GM19239 (cell line): ENCODE measurements around the gene TRAT1.
"Not testable (repeated sequence)": the region's sequence is repeated elsewhere in the genome, so short reads cannot be mapped to it uniquely, and the experiment has no call there.

Source experiments
- DNase-seq: peaks from one replicate; pipeline ENCODE4 v3.0.0; 2011; ENCODE audit warnings: low spot score; ENCODE audit not compliant: insufficient read length
- FAIRE-seq: peaks from 2 replicates; lab custom pipeline; 2011; peaks lifted over from hg19 to GRCh38; lab: Jason Lieb, UNC

The TRAT1 gene

GRCh38 chr3:108822123-108822897, at the start of gene TRAT1:
TSS of gene TRAT1 (plus strand) at chr3:108822786. CDS start at chr3:108822928, 142 bp downstream.
- FAIRE-seq (no peak), DNase-seq (no peak)

DNA sequence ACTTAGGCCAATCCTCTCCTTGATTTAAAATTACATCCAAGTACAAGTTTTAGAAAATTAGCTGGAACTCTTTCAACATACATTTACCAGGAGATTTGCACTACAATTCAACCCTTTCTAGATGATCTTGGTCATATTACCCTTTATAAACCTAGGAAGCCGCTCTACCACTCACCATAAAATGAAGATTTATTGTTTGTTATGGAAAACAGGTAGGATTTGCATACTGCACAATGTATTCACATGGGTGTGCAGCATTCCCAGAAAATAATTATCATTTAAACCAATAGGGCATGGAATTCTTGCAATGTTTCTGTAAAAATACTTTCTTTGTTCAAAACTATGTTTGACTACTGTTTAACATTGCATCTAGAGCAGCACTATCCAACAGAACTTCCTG, 46.9 kb upstream of the TRAT1 start:
- FAIRE-seq, result no peak
- no peak for DNase-seq

GRCh38 chr3:108779496-108779895, 43.1 kb upstream of the TRAT1 start:
- FAIRE-seq (no peak), DNase-seq (no peak)

DNA sequence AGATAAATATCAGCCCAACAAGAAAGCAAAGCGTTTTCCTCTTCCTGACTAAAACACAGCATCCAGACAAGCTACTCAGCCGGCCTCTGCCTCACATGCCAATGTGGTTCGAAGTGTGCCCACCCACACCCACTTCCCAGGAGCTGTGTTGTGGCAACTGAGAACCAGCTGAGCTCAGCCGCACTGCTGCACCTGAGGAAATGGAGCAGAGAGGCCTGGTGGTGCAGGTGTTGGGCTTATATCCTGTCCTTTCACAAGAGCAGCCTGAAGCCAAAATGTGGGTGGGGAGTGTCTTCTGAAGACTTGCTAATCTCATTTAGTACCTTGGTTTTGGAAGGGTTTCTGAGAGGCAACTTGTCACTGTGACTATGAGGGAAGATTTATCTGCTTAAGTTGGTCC, 42.4 kb upstream of the TRAT1 start:
- no peak for FAIRE-seq
- no peak for DNase-seq

- no peak for DNase-seq
- FAIRE-seq, result no peak
Measured at GRCh38 chr3:108791473-108791872, 31.1 kb upstream of the TRAT1 start.

DNA sequence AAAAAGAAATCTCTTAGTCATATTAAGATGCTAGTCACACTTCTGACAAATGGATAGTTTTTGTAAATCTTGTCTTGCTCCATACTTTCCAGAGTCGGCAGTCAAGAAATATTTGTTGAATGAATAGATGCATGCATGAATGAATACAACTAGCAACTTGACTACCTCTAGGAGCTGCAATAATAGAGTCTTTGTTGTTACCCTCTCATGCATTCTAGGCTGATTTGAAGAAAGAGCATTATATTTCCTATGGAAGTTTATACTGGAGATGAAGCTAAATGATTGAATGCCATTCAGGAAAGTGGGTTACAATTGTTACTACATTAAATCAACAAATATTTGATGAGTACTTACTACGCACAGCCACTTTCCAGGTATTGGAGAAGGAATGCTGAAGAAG, 18.1 kb upstream of the TRAT1 start:
- FAIRE-seq, result no peak
- DNase-seq, result no peak

- no peak for FAIRE-seq
Measured at GRCh38 chr3:108804966-108805365, 17.6 kb upstream of the TRAT1 start.

GRCh38 chr3:108806316-108806715, 16.3 kb upstream of the TRAT1 start:
- FAIRE-seq (no peak), DNase-seq (no peak)

More at GRCh38 chr3:108804966-108805365, 17.6 kb upstream of the TRAT1 start:
- DNase-seq, result no peak

DNA sequence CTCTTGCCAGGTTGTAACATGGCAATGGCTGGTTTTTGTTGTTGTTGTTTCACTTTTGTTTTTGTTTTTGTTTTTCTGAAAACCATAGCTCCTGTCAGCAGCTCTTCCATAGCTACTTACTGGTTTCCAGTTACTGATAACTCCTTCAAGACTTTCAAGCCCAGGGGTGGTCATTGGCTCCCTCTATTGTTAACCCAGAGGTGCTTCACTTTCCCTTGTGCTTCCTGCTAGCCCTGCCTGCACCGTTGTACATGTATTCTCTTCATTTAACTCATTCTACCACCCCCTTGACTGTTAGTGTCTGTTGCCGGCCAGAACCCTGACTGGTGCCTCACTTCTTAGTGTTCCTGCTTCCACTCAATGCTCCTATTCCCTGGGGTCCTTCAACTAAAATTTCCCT, 4.2 kb upstream of the TRAT1 start:
- FAIRE-seq, result peak; percentile 40
- DNase-seq, result no peak

DNA sequence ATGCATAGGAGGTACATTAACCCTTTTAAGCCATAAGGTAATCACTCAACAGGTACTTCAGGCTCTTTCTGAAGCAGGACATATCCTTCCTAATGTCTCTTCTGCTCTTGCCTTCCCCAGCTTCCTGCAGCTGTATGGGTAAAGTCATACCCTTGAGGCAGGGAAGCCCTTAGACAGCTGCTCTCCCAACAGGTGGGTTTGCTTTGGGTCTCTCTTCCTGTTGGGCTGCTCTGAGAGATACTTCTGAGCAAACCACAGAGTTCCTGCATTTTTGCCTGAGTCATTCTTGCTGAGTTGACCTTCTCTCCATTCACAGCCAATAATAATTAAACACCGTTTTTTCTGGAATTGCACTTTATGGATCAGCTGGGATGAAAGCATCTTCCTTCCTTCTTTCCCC, 2.0 kb upstream of the TRAT1 start:
- FAIRE-seq (no peak), DNase-seq (no peak)

- FAIRE-seq, result no peak
- DNase-seq, result no peak
Measured at GRCh38 chr3:108823227-108823626, 641 bp downstream of the TRAT1 start.

- FAIRE-seq, DNase-seq: not testable (repeated sequence)
Measured at GRCh38 chr3:108823803-108824202, 1.2 kb downstream of the TRAT1 start.

- FAIRE-seq (no peak), DNase-seq (no peak)
Measured at GRCh38 chr3:108826309-108827187, 4.0 kb downstream of the TRAT1 start.

- no peak for FAIRE-seq
Measured at GRCh38 chr3:108830381-108830780, 7.8 kb downstream of the TRAT1 start.

DNA sequence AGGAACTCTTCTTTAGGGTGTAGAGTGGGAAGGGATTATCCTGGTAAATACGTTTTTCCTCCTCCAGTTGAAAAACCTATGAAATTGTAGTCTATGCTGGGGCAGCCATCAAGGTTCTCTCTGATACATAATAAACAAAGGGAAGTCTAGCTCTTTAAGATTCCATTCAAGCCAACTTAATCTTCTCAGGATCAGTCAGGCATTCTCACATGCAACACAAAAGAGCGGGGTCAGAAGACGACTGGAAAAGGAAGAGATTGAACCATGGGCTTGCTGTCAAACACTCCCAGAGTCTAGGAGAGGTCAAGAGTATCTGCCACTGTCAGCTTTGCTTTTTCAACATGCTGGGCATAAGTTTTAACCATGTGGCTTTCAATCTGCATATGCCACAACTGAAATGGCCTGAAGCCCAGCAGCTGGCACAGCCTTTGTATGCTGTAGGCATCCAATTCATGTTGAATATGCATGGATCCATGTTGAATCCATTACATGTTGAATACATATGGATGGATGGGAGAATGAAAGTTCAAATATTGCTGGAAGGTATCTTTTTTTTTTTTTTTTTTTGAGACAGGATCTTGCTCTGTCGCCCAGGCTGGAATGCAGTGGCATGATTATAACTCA, 8.5 kb downstream of the TRAT1 start:
- DNase-seq (no peak), FAIRE-seq (no peak)

More at GRCh38 chr3:108830381-108830780, 7.8 kb downstream of the TRAT1 start:
- DNase-seq, result no peak

- no peak for DNase-seq
- no peak for FAIRE-seq
Measured at GRCh38 chr3:108833611-108834010, 11.0 kb downstream of the TRAT1 start.

DNA sequence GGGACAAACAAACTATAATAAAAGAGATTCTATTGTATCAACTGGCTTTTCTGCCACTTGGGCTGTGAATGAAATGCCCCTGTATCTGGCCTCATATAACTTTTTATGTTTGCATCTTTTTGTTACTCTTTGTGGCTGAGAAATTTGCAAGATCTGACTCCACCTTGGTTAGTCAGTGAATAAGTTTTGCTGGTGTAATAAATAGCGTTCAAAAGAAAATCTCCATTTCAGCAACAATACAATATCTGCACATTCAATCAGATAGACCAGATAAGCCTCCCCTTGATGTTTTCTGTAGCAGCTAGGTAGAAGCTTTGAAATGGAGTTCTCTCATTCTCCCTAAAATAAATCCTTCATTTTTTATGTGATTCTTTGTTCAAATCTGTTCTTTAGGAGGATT, 12.0 kb downstream of the TRAT1 start:
- no peak for DNase-seq
- FAIRE-seq, result no peak

DNA sequence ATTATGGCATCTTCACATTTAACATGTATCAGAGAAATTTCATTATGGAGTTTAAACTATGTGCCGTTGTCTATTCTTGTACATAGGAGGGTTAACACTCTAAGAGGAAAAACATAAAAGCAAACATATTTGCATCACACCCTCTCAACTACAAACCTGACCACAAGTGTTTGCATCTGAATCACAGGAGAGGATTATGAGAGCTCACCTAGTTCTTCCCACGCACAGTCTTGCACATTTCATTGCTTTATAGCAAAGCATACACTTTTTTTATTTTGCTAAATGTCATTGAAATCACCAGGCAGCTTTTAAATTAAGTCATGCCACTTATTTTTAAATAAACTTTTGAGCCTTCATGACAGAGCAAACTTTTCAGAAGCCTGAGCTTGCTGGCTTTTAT, 12.5 kb downstream of the TRAT1 start:
- FAIRE-seq, result no peak

DNA sequence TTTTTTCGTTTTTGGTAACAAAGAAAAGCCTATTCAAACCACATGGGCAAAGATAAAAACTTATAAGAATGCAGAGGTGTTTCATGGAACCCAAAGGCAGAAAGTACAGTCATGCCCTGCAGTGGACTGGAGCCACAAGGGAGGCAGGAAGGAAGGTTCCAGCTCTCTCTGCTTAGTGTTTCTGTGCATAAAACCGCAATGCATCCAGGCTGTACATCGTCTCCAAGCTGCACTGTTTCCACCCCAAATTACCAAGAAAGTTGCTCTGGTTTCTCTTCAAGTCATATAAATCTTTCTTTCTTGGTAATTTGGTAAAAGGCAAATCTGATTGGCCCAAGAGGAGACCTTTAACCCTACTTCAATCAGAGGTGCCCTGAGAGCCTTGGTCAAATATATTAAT, 15.8 kb downstream of the TRAT1 start:
- DNase-seq (no peak), FAIRE-seq (no peak)

More for the DNA sequence above, 12.5 kb downstream of the TRAT1 start:
- no peak for DNase-seq

DNA sequence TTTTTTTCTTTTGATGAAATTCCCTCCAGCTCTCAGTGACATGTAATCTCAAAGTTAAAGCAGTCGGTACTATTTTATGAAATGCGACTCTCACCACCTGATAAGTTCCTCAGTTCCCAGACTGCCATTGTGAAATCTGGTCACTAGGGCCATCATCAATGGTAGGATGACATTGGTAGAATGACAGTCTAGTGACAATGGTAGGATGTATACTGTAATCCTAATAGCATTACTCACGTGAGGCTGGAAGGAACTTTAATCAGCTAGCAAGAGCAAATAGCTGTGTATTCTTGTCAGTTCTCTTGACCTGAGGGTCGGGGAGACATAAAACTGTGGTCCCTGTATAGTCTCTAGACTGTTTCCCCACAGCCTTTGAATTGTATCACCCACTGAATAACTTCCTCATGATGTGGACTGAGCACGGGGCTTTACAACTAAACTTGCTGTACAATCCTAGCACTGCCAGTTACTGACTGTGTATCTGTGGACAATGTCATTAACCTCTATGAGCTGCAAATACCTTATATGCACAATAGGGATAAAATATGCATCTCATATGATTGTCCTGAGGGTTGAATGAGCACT, 23.2 kb downstream of the TRAT1 start:
- DNase-seq (no peak), FAIRE-seq (no peak)
